PC-9 (cell line): ENCODE data around the gene EMC7. TPM values are rescaled to one million over a fixed set of nuclear protein-coding genes. Genes with fewer than 3 reads are reported as not detected.
A peak's percentile ranks its signal among the peaks of the same experiment; 100 is the strongest.

Experiments
- Bru-seq: library from RNA; stranded (reverse); fragments of 400-500 nt; gene quantifications from one replicate; lab custom pipeline; 2021; lab: Mats Ljungman, UMichigan
- BruChase-seq, 2 experiments: library from RNA; stranded (reverse); fragments of 400-500 nt; gene quantifications; one replicate each; lab custom pipeline; 2021; lab: Mats Ljungman, UMichigan
- BruUV-seq: library from RNA; stranded (reverse); fragments of 400-500 nt; replicated peaks from 2 replicates; lab custom pipeline; 2021; lab: Mats Ljungman, UMichigan
- CTCF ChIA-PET: fragments of 300-600 bp; sonication (Branson Sonifier 250); formaldehyde crosslinking; loops from one replicate; lab custom pipeline; 2022; ENCODE audit warnings: antibody characterized with exemption; lab: Charles Lee
- POLR2A ChIA-PET: fragments of 300-600 bp; sonication (Branson Sonifier 250); formaldehyde crosslinking; loops from one replicate; lab custom pipeline; 2022; ENCODE audit warnings: antibody characterized with exemption; ENCODE audit not compliant: unreplicated experiment; lab: Charles Lee
- DNase-seq, 2 experiments: peaks; one replicate each; pipeline versions ENCODE4 v3.0.0 to v3.0.0-alpha.2; 2015 to 2022; ENCODE audit warnings: mixed read lengths in 1 of 2
- H2AFZ ChIP-seq: fragments of 200-600 bp; sonication (generic); 2 replicates; pipeline ENCODE4 v1.8.1; 2017; ENCODE audit warnings: antibody characterized with exemption
- H3F3A ChIP-seq: fragments of 200-600 bp; sonication (generic); 2 replicates; pipeline ENCODE4 v1.8.1; 2017; ENCODE audit warnings: antibody characterized with exemption, mild to moderate bottlenecking, low read depth; ENCODE audit not compliant: insufficient read depth
- H3K27ac ChIP-seq: fragments of 200-600 bp; sonication (generic); 2 replicates; pipeline ENCODE4 v1.6.1; 2016; ENCODE audit warnings: mixed run types
- H3K27me3 ChIP-seq: fragments of 200-600 bp; sonication (generic); 2 replicates; pipeline ENCODE4 v1.6.1; 2016; ENCODE audit warnings: low read depth, mixed run types; ENCODE audit not compliant: insufficient read depth
- H3K36me3 ChIP-seq: fragments of 200-600 bp; sonication (generic); 2 replicates; pipeline ENCODE4 v1.6.1; 2016; ENCODE audit warnings: low read depth, mixed run types
- H3K4me1 ChIP-seq: fragments of 200-600 bp; sonication (generic); replicated peaks from 2 replicates; pipeline ENCODE4 v1.6.1; 2016; ENCODE audit warnings: mixed run types; ENCODE audit not compliant: insufficient read depth
- H3K4me2 ChIP-seq: fragments of 200-600 bp; sonication (generic); 2 replicates; pipeline ENCODE4 v1.6.1; 2017; ENCODE audit warnings: mixed run types
- H3K4me3 ChIP-seq: fragments of 200-600 bp; sonication (generic); 2 replicates; pipeline ENCODE4 v1.6.1; 2016; ENCODE audit warnings: mixed run types
- H3K79me2 ChIP-seq: fragments of 200-600 bp; sonication (generic); 2 replicates; pipeline ENCODE4 v1.6.1; 2017; ENCODE audit warnings: low read depth, mixed run types
- H3K9me2 ChIP-seq: fragments of 200-600 bp; sonication (generic); 2 replicates; pipeline ENCODE4 v1.8.1; 2017; ENCODE audit warnings: mild to moderate bottlenecking; ENCODE audit not compliant: insufficient read depth
- H3K9me3 ChIP-seq: fragments of 200-600 bp; sonication (generic); 2 replicates; pipeline ENCODE4 v1.8.1; 2016; ENCODE audit warnings: low read depth; ENCODE audit not compliant: insufficient read depth
- H4K20me1 ChIP-seq: fragments of 200-600 bp; sonication (generic); 2 replicates; pipeline ENCODE4 v1.8.1; 2017; ENCODE audit not compliant: insufficient read depth
- CTCF ChIP-seq: fragments of 200-600 bp; sonication (generic); conservative IDR thresholded peaks from 2 replicates; pipeline ENCODE4 v1.6.1; 2017; ENCODE audit warnings: mixed run types, antibody characterized with exemption, mild to moderate bottlenecking, moderate library complexity
- EZH2 ChIP-seq: fragments of 200-600 bp; sonication (generic); IDR thresholded peaks from 2 replicates; pipeline ENCODE4 v1.8.0; 2017; ENCODE audit warnings: antibody characterized with exemption, low read depth
- intact Hi-C: fragments of 100-400 bp; cut with micrococcal nuclease; formaldehyde crosslinking; loops from one replicate; pipeline ENCODE4 v1.10.0; 2022; ENCODE audit not compliant: unreplicated experiment
- long read RNA-seq: library from polyadenylated mRNA; stranded (forward); transcript quantifications from one replicate; pipeline ENCODE4 v2.0.0, GENCODE V29; 2022
- total RNA-seq: library from RNA; stranded (reverse); gene quantifications from 2 replicates; pipeline ENCODE4 v1.2.3, GENCODE V29; 2021

EMC7 gene
- 33.9 and 34.3 TPM in 2 replicates for total RNA-seq
- Bru-seq, nascent RNA: percentile 69 among the genes with signal in this experiment
- BruChase-seq, experiment 1, labeled RNA remaining after a 2-hour chase: percentile 60 among the genes with signal in this experiment
- percentile 82 among the genes with signal in this experiment for BruChase-seq, experiment 2, labeled RNA remaining after a 6-hour chase
- long read RNA-seq, transcript EMC7-201 (5 exons, 1,155 nt): major isoform, 28 of 30 reads
- long read RNA-seq, partial matches to known transcripts: 1 of 30 reads
- long read RNA-seq, other reads (novel, unspliced or antisense): 0 of 30 reads

- Histone ChIP-seq H3K79me2 (peaks cover 43% of the 10 kb centered on the region), H3K9me3 (no peaks in the 10 kb centered on the region), H4K20me1 (no peaks in the 10 kb centered on the region), H3K27ac (peak within 1 kb of the TSS; percentile 65), H3K4me2 (peak within 1 kb of the TSS; percentile 88), H3K27me3 (no peaks in the 10 kb centered on the region), H2AFZ (peak within 1 kb of the TSS; percentile 95), H3K4me3 (peak within 1 kb of the TSS; percentile 70), H3K36me3 (no peaks in the 10 kb centered on the region), H3F3A (no peaks in the 10 kb centered on the region), H3K4me1 (peaks cover 19% of the 10 kb centered on the region), H3K9me2 (no peaks in the 10 kb centered on the region)
- POLR2A ChIA-PET: interaction anchor here (0.5 kb wide), 1 partner anchor 217 kb away, joined by 7 read pairs; no protein-coding TSS in a partner anchor
- CTCF ChIA-PET: interaction anchor here (0.6 to 1.4 kb wide), 2 partner anchors 8 to 39 kb away, joined by 3 to 4 read pairs; no protein-coding TSS in a partner anchor
- intact Hi-C loops: loop anchor here (1.0 to 10.0 kb wide), 5 partner anchors 109 to 823 kb away; partner anchors contain the start of genes EMC4, KATNBL1, LPCAT4 and SLC12A6
- BruUV-seq: TSS peak; percentile 50
- DNase-seq: peak; percentile 92 to 96
- no peak for TF ChIP-seq EZH2
- no peak for TF ChIP-seq CTCF
These were observed at the start of gene EMC7, which contains the start of gene PGBD4 for GRCh38 chr15:34101366-34102174. Gene EMC7, minus strand, starts transcription at chr15:34101862. Its CDS starts 23 bp downstream, at chr15:34101839. Gene PGBD4, plus strand, starts transcription at chr15:34102083. Its CDS starts 449 bp downstream, at chr15:34102532.

- Histone ChIP-seq H3K27ac (no peak overlapping the region), H3K36me3 (no peaks in the 10 kb centered on the region), H2AFZ (no peak overlapping the region), H3K4me3 (no peak overlapping the region), H4K20me1 (no peaks in the 10 kb centered on the region), H3K9me2 (no peaks in the 10 kb centered on the region), H3K4me2 (no peak overlapping the region), H3K4me1 (no peaks in the 10 kb centered on the region), H3K9me3 (no peaks in the 10 kb centered on the region), H3F3A (no peaks in the 10 kb centered on the region), H3K79me2 (no peaks in the 10 kb centered on the region), H3K27me3 (no peaks in the 10 kb centered on the region)
- TF ChIP-seq CTCF (no peak), EZH2 (no peak)
- CTCF ChIA-PET: no interaction called here
- DNase-seq: peak in 1 of 2 experiments; percentile 43
- intact Hi-C loops: no loop called here
- POLR2A ChIA-PET: no interaction called here
- no TSS peak for BruUV-seq
These were observed 45.9 kb upstream of the EMC7 start for GRCh38 chr15:34147371-34148140.

- Histone ChIP-seq H3K27me3 (no peaks in the 10 kb centered on the region), H3F3A (no peaks in the 10 kb centered on the region), H3K4me2 (no peak overlapping the region), H3K36me3 (no peaks in the 10 kb centered on the region), H3K79me2 (no peaks in the 10 kb centered on the region), H4K20me1 (no peaks in the 10 kb centered on the region), H3K27ac (no peak overlapping the region), H2AFZ (no peak overlapping the region), H3K4me3 (no peak overlapping the region), H3K9me2 (no peaks in the 10 kb centered on the region), H3K9me3 (no peaks in the 10 kb centered on the region), H3K4me1 (no peaks in the 10 kb centered on the region)
- intact Hi-C loops: no loop called here
- no TSS peak for BruUV-seq
- ChIA-PET CTCF (no interaction called here), POLR2A (no interaction called here)
- TF ChIP-seq EZH2 (no peak), CTCF (no peak)
- DNase-seq: no peak
These were observed 31.8 kb upstream of the EMC7 start for GRCh38 chr15:34133511-34133910.
